WTC11 (cell line): ENCODE results near the gene CPXM1. TPM values are rescaled to one million over a fixed set of nuclear protein-coding genes. Genes with fewer than 3 reads are reported as not detected.

Experiments
- ATAC-seq: fragments of 200-7000 bp; cut with Tn5 transposase; 2 replicates; pipeline ENCODE4 v1.10.0; 2021; ENCODE audit warnings: mild to moderate bottlenecking, moderate library complexity
- CTCF ChIA-PET: fragments of 300-600 bp; sonication (Branson Sonifier 250); formaldehyde crosslinking; loops from one replicate; lab custom pipeline; 2021; ENCODE audit warnings: antibody characterized with exemption; lab: Charles Lee
- POLR2A ChIA-PET: fragments of 350-600 bp; sonication (Branson Sonifier 250); formaldehyde crosslinking; loops from one replicate; lab custom pipeline; 2021; ENCODE audit warnings: antibody characterized with exemption; lab: Charles Lee
- DNase-seq: peaks from one replicate; pipeline ENCODE4 v3.0.0; 2021; ENCODE audit warnings: low spot score
- H3K27ac Mint-ChIP-seq: 2 replicates; pipeline ENCODE4 v1.8.0; 2021; ENCODE audit warnings: mixed read lengths
- H3K27me3 Mint-ChIP-seq: 2 replicates; pipeline ENCODE4 v1.8.0; 2021; ENCODE audit warnings: low read depth, mild to moderate bottlenecking, moderate library complexity, mixed read lengths
- H3K36me3 Mint-ChIP-seq: 2 replicates; pipeline ENCODE4 v1.8.0; 2021; ENCODE audit warnings: mixed read lengths
- H3K4me1 Mint-ChIP-seq: 2 replicates; pipeline ENCODE4 v1.8.0; 2022; ENCODE audit warnings: mixed read lengths
- H3K4me3 Mint-ChIP-seq: 2 replicates; pipeline ENCODE4 v1.8.0; 2021; ENCODE audit warnings: mild to moderate bottlenecking, moderate library complexity, mixed read lengths
- H3K9me3 Mint-ChIP-seq: 2 replicates; pipeline ENCODE4 v1.8.0; 2021; ENCODE audit warnings: mixed read lengths
- CREM ChIP-seq: sonication (generic); formaldehyde crosslinking; IDR thresholded peaks from 2 replicates; pipeline ENCODE4 v1.8.1; 2022; ENCODE audit warnings: mild to moderate bottlenecking, missing genetic modification reagents, moderate library complexity
- ELF4 ChIP-seq: sonication (generic); formaldehyde crosslinking; IDR thresholded peaks from 2 replicates; pipeline ENCODE4 v1.8.1; 2022; ENCODE audit warnings: low read depth, mild to moderate bottlenecking, moderate library complexity, missing genetic modification reagents
- EMX1 ChIP-seq: fragments of 250-450 bp; sonication (Bioruptor Pico); IDR thresholded peaks from 2 replicates; pipeline ENCODE4 v1.8.0; 2021; ENCODE audit warnings: mild to moderate bottlenecking
- FOXJ3 ChIP-seq: sonication (generic); formaldehyde crosslinking; IDR thresholded peaks from 2 replicates; pipeline ENCODE4 v1.9.0; 2021; ENCODE audit warnings: missing genetic modification reagents, mild to moderate bottlenecking, borderline replicate concordance
- JAZF1 ChIP-seq: fragments of 250-450 bp; sonication (Bioruptor Pico); IDR thresholded peaks from 2 replicates; pipeline ENCODE4 v1.9.0; 2021; ENCODE audit warnings: moderate library complexity, mild to moderate bottlenecking, inconsistent platforms
- KAT7 ChIP-seq: sonication (generic); formaldehyde crosslinking; IDR thresholded peaks from 2 replicates; pipeline ENCODE4 v1.8.1; 2023; ENCODE audit warnings: missing genetic modification reagents, mild to moderate bottlenecking, borderline replicate concordance
- MYBL2 ChIP-seq: sonication (generic); formaldehyde crosslinking; IDR thresholded peaks from 2 replicates; pipeline ENCODE4 v1.8.1; 2023; ENCODE audit warnings: mild to moderate bottlenecking, moderate library complexity, missing genetic modification reagents
- NR2C2 ChIP-seq: sonication (generic); formaldehyde crosslinking; IDR thresholded peaks from 2 replicates; pipeline ENCODE4 v1.8.0; 2022; ENCODE audit warnings: mild to moderate bottlenecking, missing genetic modification reagents
- SP1 ChIP-seq: sonication (generic); formaldehyde crosslinking; conservative IDR thresholded peaks from 2 replicates; pipeline ENCODE4 v1.8.1; 2022; ENCODE audit warnings: missing genetic modification reagents
- TP53 ChIP-seq: sonication (generic); formaldehyde crosslinking; IDR thresholded peaks from 2 replicates; pipeline ENCODE4 v1.8.1; 2023; ENCODE audit warnings: mild to moderate bottlenecking, missing genetic modification reagents
- ZNF121 ChIP-seq: sonication (generic); formaldehyde crosslinking; IDR thresholded peaks from 2 replicates; pipeline ENCODE4 v1.8.0; 2023; ENCODE audit warnings: missing genetic modification reagents
- ZNF317 ChIP-seq: sonication (generic); formaldehyde crosslinking; IDR thresholded peaks from 2 replicates; pipeline ENCODE4 v1.8.1; 2023; ENCODE audit warnings: low read depth, mild to moderate bottlenecking, moderate library complexity, missing genetic modification reagents, borderline replicate concordance
- ZNF423 ChIP-seq: fragments of 250-450 bp; sonication (Bioruptor Pico); IDR thresholded peaks from 2 replicates; pipeline ENCODE4 v2.1.2; 2022; ENCODE audit warnings: mild to moderate bottlenecking, moderate library complexity
- total RNA-seq: library from RNA; stranded (reverse); gene quantifications from 3 replicates; pipeline ENCODE4 v1.2.3, GENCODE V29; 2021
- TF ChIP-seq, protein P1 (sequence below): fragments of 200-600 bp; IDR thresholded peaks from 2 replicates; pipeline ENCODE4 v1.8.0; 2022; ENCODE audit warnings: antibody characterized with exemption
- TF ChIP-seq, protein P2 (sequence below): sonication (generic); formaldehyde crosslinking; conservative IDR thresholded peaks from 2 replicates; pipeline ENCODE4 v1.8.1; 2023; ENCODE audit warnings: mild to moderate bottlenecking, low read depth, missing genetic modification reagents, moderate library complexity
- TF ChIP-seq, protein P3 (sequence below): sonication (generic); formaldehyde crosslinking; IDR thresholded peaks from 2 replicates; pipeline ENCODE4 v1.8.1; 2023; ENCODE audit warnings: mild to moderate bottlenecking, missing genetic modification reagents, moderate library complexity
- TF ChIP-seq, protein P4 (sequence below): fragments of 250-450 bp; sonication (Bioruptor Pico); conservative IDR thresholded peaks from 2 replicates; pipeline ENCODE4 v1.9.0; 2021; ENCODE audit warnings: mild to moderate bottlenecking
- TF ChIP-seq, protein P5 (sequence below): sonication (generic); formaldehyde crosslinking; IDR thresholded peaks from 2 replicates; pipeline ENCODE4 v1.8.0; 2022; ENCODE audit warnings: mild to moderate bottlenecking, missing genetic modification reagents
- TF ChIP-seq, protein P6 (sequence below): fragments of 250-450 bp; sonication (Bioruptor Pico); IDR thresholded peaks from 2 replicates; pipeline ENCODE4 v2.1.2; 2022; ENCODE audit warnings: mild to moderate bottlenecking, moderate library complexity
- TF ChIP-seq, protein P7 (sequence below): sonication (generic); formaldehyde crosslinking; IDR thresholded peaks from 2 replicates; pipeline ENCODE4 v1.8.1; 2023; ENCODE audit warnings: mild to moderate bottlenecking, missing genetic modification reagents

CPXM1 gene
- total RNA-seq, 1 experiment from 2014 or later: 51.2 TPM

DNA sequence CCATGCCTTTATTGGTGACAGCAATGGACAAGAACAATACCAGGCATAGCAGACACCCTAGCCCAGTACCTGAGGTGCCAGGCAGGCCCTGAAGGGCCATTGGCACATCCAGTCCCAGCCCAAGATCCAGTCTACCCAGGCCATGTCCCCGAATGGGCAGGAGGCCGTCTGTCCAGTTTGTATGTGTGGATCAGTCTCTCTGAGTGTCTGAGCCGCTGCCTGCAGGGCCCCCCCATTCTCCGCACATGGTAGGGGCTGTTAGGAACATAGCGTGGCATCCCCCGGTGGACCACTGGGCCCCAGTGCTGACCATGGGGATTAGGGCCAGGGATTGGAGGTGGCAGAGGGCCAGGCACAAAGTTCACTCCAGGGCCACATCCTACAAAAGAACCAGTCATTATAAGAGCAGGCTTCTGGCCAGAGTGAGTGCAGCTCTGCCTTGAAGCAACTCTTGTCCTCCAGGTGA, 34.9 kb upstream of the CPXM1 start:
- TF ChIP-seq CREM (CRISPR knock-in tag): no peak
- TF ChIP-seq, protein P1, sequence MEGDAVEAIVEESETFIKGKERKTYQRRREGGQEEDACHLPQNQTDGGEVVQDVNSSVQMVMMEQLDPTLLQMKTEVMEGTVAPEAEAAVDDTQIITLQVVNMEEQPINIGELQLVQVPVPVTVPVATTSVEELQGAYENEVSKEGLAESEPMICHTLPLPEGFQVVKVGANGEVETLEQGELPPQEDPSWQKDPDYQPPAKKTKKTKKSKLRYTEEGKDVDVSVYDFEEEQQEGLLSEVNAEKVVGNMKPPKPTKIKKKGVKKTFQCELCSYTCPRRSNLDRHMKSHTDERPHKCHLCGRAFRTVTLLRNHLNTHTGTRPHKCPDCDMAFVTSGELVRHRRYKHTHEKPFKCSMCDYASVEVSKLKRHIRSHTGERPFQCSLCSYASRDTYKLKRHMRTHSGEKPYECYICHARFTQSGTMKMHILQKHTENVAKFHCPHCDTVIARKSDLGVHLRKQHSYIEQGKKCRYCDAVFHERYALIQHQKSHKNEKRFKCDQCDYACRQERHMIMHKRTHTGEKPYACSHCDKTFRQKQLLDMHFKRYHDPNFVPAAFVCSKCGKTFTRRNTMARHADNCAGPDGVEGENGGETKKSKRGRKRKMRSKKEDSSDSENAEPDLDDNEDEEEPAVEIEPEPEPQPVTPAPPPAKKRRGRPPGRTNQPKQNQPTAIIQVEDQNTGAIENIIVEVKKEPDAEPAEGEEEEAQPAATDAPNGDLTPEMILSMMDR: no peak
- TF ChIP-seq MYBL2 (CRISPR knock-in tag): no peak
- no peak for TF ChIP-seq JAZF1 (CRISPR knock-in tag)
- no peak for TF ChIP-seq KAT7
- Mint-ChIP-seq H3K9me3 (peaks cover 5% of the 10 kb centered on the region), H3K36me3 (peaks cover 11% of the 10 kb centered on the region), H3K27ac (no peak overlapping the region), H3K27me3 (peaks cover 22% of the 10 kb centered on the region), H3K4me1 (peaks cover 4% of the 10 kb centered on the region; the same call in 1 of the 2 replicates), H3K4me3 (no peak overlapping the region)
- ATAC-seq (no peak), DNase-seq (no peak)
- ChIA-PET CTCF (no interaction called here), POLR2A (no interaction called here)

DNA sequence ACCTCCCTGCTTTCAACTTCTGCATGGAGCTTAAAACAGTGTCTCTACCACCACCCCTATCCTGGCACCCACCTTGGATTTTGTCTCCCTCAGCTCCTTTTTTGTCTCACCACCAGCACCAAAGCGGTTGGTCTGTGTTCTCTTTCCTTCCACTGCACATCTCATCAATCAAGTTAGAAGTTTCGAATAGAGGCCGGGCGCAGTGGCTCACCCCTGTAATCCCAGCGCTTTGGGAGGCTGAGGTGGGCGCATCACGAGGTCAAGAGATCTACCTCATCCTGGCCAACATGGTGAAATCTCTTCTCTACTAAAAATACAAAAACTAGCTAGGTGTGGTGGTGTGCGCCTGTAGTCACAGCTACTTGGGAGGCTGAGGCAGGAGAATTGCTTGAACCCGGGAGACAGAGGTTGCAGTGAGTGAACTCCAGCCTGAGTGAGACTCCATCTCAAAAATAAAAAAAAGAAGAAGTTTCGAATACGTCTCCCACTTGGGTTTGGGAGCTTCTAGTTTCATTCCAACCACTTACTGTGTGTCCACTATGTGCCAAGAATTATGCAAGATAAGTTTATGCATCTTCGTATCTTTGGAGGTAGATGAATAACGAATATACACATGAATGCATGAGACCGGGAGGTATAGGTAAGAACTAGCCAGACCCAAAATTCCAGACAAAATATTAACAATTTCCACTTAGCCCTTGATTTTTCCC, 34.1 kb upstream of the CPXM1 start:
- Mint-ChIP-seq H3K9me3 (peaks cover 4% of the 10 kb centered on the region), H3K27ac (no peak overlapping the region), H3K36me3 (peaks cover 9% of the 10 kb centered on the region), H3K4me1 (peaks cover 3% of the 10 kb centered on the region; the same call in 1 of the 2 replicates), H3K27me3 (peaks cover 20% of the 10 kb centered on the region), H3K4me3 (no peak overlapping the region)
- ChIA-PET POLR2A (no interaction called here), CTCF (no interaction called here)
- no peak for DNase-seq
- no peak for TF ChIP-seq SP1 (CRISPR knock-in tag)
- no peak for TF ChIP-seq ELF4
- TF ChIP-seq, protein P2, sequence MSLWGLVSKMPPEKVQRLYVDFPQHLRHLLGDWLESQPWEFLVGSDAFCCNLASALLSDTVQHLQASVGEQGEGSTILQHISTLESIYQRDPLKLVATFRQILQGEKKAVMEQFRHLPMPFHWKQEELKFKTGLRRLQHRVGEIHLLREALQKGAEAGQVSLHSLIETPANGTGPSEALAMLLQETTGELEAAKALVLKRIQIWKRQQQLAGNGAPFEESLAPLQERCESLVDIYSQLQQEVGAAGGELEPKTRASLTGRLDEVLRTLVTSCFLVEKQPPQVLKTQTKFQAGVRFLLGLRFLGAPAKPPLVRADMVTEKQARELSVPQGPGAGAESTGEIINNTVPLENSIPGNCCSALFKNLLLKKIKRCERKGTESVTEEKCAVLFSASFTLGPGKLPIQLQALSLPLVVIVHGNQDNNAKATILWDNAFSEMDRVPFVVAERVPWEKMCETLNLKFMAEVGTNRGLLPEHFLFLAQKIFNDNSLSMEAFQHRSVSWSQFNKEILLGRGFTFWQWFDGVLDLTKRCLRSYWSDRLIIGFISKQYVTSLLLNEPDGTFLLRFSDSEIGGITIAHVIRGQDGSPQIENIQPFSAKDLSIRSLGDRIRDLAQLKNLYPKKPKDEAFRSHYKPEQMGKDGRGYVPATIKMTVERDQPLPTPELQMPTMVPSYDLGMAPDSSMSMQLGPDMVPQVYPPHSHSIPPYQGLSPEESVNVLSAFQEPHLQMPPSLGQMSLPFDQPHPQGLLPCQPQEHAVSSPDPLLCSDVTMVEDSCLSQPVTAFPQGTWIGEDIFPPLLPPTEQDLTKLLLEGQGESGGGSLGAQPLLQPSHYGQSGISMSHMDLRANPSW (CRISPR knock-in tag): no peak
- TF ChIP-seq NR2C2 (CRISPR knock-in tag): no peak
- TF ChIP-seq MYBL2 (CRISPR knock-in tag): no peak
- no peak for TF ChIP-seq ZNF423
- TF ChIP-seq, protein P3, sequence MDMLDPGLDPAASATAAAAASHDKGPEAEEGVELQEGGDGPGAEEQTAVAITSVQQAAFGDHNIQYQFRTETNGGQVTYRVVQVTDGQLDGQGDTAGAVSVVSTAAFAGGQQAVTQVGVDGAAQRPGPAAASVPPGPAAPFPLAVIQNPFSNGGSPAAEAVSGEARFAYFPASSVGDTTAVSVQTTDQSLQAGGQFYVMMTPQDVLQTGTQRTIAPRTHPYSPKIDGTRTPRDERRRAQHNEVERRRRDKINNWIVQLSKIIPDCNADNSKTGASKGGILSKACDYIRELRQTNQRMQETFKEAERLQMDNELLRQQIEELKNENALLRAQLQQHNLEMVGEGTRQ (CRISPR knock-in tag): no peak
- TF ChIP-seq EMX1: no peak
- TF ChIP-seq, protein P4, sequence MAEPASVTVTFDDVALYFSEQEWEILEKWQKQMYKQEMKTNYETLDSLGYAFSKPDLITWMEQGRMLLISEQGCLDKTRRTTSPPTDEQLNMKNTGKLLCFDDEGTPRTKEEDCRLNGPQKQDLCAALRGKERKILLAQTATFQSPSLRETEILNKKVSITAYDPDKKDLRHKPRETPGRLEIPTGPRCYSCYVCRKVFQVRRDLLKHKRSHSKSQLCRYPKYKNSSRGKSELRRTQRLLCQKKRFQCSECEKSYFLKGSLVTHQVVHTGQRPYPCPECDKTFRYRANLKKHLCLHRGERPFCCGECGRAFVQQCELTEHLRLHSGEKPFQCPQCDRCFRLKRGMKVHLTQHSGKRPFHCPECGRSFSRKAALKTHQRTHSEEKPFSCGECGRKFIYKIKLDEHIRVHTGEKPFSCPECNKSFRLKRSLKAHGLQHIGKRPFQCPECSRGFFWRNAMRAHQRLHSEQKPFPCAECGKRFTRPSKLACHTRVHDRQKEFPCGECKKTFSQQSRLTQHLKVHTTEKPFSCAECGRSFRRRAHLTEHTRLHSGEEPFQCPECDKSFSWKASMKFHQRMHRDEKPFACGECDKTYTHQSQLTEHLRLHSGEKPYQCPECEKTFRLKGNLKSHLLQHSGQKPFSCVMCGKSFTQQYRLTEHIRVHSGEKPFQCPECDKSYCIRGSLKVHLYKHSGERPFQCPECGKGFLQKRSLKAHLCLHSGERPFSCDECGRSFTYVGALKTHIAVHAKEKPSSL: no peak
- no peak for TF ChIP-seq ZNF121 (CRISPR knock-in tag)
- TF ChIP-seq, protein P5, sequence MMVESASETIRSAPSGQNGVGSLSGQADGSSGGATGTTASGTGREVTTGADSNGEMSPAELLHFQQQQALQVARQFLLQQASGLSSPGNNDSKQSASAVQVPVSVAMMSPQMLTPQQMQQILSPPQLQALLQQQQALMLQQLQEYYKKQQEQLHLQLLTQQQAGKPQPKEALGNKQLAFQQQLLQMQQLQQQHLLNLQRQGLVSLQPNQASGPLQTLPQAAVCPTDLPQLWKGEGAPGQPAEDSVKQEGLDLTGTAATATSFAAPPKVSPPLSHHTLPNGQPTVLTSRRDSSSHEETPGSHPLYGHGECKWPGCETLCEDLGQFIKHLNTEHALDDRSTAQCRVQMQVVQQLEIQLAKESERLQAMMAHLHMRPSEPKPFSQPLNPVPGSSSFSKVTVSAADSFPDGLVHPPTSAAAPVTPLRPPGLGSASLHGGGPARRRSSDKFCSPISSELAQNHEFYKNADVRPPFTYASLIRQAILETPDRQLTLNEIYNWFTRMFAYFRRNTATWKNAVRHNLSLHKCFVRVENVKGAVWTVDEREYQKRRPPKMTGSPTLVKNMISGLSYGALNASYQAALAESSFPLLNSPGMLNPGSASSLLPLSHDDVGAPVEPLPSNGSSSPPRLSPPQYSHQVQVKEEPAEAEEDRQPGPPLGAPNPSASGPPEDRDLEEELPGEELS: no peak
- TF ChIP-seq ZNF317 (CRISPR knock-in tag): no peak
- no peak for TF ChIP-seq TP53
- TF ChIP-seq, protein P6, sequence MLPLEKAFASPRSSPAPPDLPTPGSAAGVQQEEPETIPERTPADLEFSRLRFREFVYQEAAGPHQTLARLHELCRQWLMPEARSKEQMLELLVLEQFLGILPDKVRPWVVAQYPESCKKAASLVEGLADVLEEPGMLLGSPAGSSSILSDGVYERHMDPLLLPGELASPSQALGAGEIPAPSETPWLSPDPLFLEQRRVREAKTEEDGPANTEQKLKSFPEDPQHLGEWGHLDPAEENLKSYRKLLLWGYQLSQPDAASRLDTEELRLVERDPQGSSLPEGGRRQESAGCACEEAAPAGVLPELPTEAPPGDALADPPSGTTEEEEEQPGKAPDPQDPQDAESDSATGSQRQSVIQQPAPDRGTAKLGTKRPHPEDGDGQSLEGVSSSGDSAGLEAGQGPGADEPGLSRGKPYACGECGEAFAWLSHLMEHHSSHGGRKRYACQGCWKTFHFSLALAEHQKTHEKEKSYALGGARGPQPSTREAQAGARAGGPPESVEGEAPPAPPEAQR (CRISPR knock-in tag): no peak
- TF ChIP-seq FOXJ3: no peak
- TF ChIP-seq, protein P7, sequence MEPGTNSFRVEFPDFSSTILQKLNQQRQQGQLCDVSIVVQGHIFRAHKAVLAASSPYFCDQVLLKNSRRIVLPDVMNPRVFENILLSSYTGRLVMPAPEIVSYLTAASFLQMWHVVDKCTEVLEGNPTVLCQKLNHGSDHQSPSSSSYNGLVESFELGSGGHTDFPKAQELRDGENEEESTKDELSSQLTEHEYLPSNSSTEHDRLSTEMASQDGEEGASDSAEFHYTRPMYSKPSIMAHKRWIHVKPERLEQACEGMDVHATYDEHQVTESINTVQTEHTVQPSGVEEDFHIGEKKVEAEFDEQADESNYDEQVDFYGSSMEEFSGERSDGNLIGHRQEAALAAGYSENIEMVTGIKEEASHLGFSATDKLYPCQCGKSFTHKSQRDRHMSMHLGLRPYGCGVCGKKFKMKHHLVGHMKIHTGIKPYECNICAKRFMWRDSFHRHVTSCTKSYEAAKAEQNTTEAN (CRISPR knock-in tag): no peak
- no peak for ATAC-seq
